GM23338 (cell line): ENCODE results near the gene KIF4A.

Source experiments
- CTCF ChIP-seq, 2 experiments: fragments of 200-600 bp in 1 of 2; sonication (generic) in 1 of 2; conservative IDR thresholded peaks; 2 replicates each; pipeline versions ENCODE4 v1.5.1 to v1.6.1; 2016 to 2017; ENCODE audit warnings: antibody characterized with exemption in 2 of 2, low read depth in 2 of 2, mild to moderate bottlenecking in 2 of 2, moderate library complexity in 1 of 2
- REST ChIP-seq: IDR thresholded peaks from one replicate; pipeline ENCODE4 v1.6.1; 2018; ENCODE audit warnings: antibody characterized with exemption; ENCODE audit not compliant: unreplicated experiment

- no peak for TF ChIP-seq REST
- no peak for TF ChIP-seq CTCF (conservative IDR thresholded peaks at IDR 0.05; ENCODE audit: low read depth in 2 of 2)
Measured at GRCh38 chrX:70359458-70359857, 69.6 kb downstream of the KIF4A start.
